Large intestine (tissue), 3 donors: Measurements from ENCODE around the gene ABR. TPM values are rescaled to one million over a fixed set of nuclear protein-coding genes. Genes with fewer than 3 reads are reported as not detected.

Source experiments
- DNase-seq, 2 donors: peaks; one replicate each; pipeline versions ENCODE4 v3.0.0 to v3.0.0-alpha.2; 2013
- H3K27ac ChIP-seq: one replicate; pipeline ENCODE4 v1.5.1; 2013; ENCODE audit warnings: low read length
- H3K27me3 ChIP-seq: 2 replicates; pipeline ENCODE4 v1.6.1; 2013; ENCODE audit warnings: low read length; ENCODE audit not compliant: control insufficient read depth, insufficient read depth
- H3K36me3 ChIP-seq: 2 replicates; pipeline ENCODE4 v1.6.1; 2013; ENCODE audit warnings: low read length; ENCODE audit not compliant: control insufficient read depth, insufficient read depth
- H3K4me1 ChIP-seq: one replicate; pipeline ENCODE4 v1.6.1; 2013; ENCODE audit warnings: low read length; ENCODE audit not compliant: control insufficient read depth, insufficient read depth
- H3K4me3 ChIP-seq: one replicate; pipeline ENCODE4 v1.5.1; 2013; ENCODE audit warnings: low read length
- H3K9me3 ChIP-seq: one replicate; pipeline ENCODE4 v1.6.1; 2013; ENCODE audit warnings: mild to moderate bottlenecking, low read depth, low read length, moderate library complexity; ENCODE audit not compliant: control insufficient read depth
- WGBS: methylation state at CpG from one replicate; pipeline ENCODE4 v1.1.5; 2013; ENCODE audit warnings: low lambda C conversion rate; ENCODE audit not compliant: insufficient coverage; 5-methylcytosine and 5-hydroxymethylcytosine counted together
- polyA plus RNA-seq: library from polyadenylated mRNA; unstranded; fragments of 120-200 nt; gene quantifications from one replicate; pipeline ENCODE4 v1.2.1, GENCODE V29; 2013

Gene ABR
- polyA plus RNA-seq, 1 donor = 125 TPM

GRCh38 chr17:954431-955164 lies 225.2 kb downstream of the ABR start:
- H3K27me3 ChIP-seq = peaks cover 3% of the 10 kb centered on the region
- H3K36me3 ChIP-seq = no peaks in the 10 kb centered on the region
- H3K27ac ChIP-seq = peak overlapping the region; percentile 66
- H3K4me3 ChIP-seq = no peak overlapping the region
- WGBS = 35% methylated on average over 4 of the region's 23 CpGs
- H3K4me1 ChIP-seq = peaks cover 5% of the 10 kb centered on the region
- peak; percentile 43 to 56 for DNase-seq
- H3K9me3 ChIP-seq = peaks cover 5% of the 10 kb centered on the region

DNA sequence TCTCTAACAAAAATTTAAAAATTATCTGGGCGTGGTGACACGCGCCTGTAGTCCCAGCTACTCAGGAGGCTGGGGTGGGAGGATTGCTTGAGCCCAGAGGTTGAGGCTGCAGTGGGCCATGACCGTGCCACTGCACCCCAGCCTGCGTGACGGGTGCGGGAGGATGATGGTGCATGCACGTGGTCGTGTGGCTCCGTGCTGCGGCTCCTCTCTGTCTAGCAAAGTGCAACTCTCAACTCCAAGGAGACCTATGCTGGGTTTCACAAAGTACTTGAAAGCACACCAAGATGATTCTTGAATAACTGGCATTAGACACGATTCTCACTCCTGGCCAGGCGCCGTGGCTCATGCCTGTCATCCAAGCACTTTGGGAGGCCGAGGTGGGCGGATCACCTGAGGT lies 226.0 kb downstream of the ABR start:
- no CpG with 5 or more reads among the region's 16 CpGs for WGBS
- no peak overlapping the region for H3K27ac ChIP-seq
- peaks cover 5% of the 10 kb centered on the region for H3K4me1 ChIP-seq
- H3K27me3 ChIP-seq = peaks cover 3% of the 10 kb centered on the region
- DNase-seq = no peak
- H3K9me3 ChIP-seq = peaks cover 2% of the 10 kb centered on the region
- no peak overlapping the region for H3K4me3 ChIP-seq
- no peaks in the 10 kb centered on the region for H3K36me3 ChIP-seq

Other genes with a start within 250 kb of the ABR start
- 22.3 TPM for gene NXN, start 200.2 kb downstream of the ABR start, polyA plus RNA-seq
- gene TIMM22, start 182.9 kb downstream of the ABR start, polyA plus RNA-seq = 10.0 TPM
- gene BHLHA9, start 90.5 kb upstream of the ABR start, polyA plus RNA-seq = not detected
- not detected for gene TRARG1, start 99.7 kb upstream of the ABR start, polyA plus RNA-seq
- gene YWHAE, start 220.2 kb upstream of the ABR start, polyA plus RNA-seq = 615 TPM